Measurements from ENCODE around the gene USP48.

The USP48 gene

DNA sequence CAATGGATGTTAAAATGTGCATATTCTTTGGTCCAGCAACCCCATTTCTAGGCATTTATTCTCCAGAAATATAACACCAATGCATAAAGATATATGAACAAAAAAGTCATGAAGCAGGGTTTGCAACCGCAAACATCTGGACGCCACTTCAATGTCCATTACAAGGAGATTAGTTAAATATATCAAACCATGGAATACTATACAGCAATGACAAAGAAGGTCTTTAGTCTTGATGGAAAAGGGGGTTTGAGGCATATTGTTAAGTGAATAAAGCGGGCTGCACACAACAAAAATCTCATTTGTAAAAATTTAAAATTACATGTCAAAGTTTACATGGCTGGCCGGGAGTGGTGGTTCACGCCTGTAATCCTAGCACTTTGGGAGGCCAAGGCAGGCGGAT is 145.4 kb downstream of the USP48 start:
- H3K4me1 ChIP-seq (ENCODE audit: low read length), result no peaks in the 10 kb centered on the region
- H3K4me2 ChIP-seq (ENCODE audit: low read depth, low read length), result no peak overlapping the region

GRCh38 chr1:21636029-21636428 is 146.9 kb downstream of the USP48 start:
- Histone ChIP-seq H3K9me2 (replicated peaks; ENCODE audit: insufficient read depth, low read length) (no peaks in the 10 kb centered on the region), H3K27me3 (replicated peaks; ENCODE audit: insufficient read depth, low read length) (peaks cover 83% of the 10 kb centered on the region), H4K20me1 (ENCODE audit: insufficient read depth, low read length) (no peaks in the 10 kb centered on the region), H3K79me2 (ENCODE audit: low read length) (no peaks in the 10 kb centered on the region), H3K4me3 (ENCODE audit: low read length) (no peak overlapping the region), H3K36me3 (replicated peaks; ENCODE audit: insufficient read depth, low read length) (no peaks in the 10 kb centered on the region), H3K27ac (ENCODE audit: low read length) (no peak overlapping the region), H3K4me1 (ENCODE audit: low read length) (no peaks in the 10 kb centered on the region), H3K9ac (ENCODE audit: low read length) (no peak overlapping the region), H3K4me2 (ENCODE audit: low read depth, low read length) (no peak overlapping the region), H2AFZ (ENCODE audit: low read length) (no peak overlapping the region), H3F3A (ENCODE audit: insufficient read depth, low read length) (no peaks in the 10 kb centered on the region), H3K9me3 (replicated peaks; ENCODE audit: insufficient read depth, low read length) (no peaks in the 10 kb centered on the region)
- no peak for TF ChIP-seq EZH2phosphoT487 (IDR thresholded peaks at IDR 0.05; ENCODE audit: low read length)
- TF ChIP-seq, protein P1, sequence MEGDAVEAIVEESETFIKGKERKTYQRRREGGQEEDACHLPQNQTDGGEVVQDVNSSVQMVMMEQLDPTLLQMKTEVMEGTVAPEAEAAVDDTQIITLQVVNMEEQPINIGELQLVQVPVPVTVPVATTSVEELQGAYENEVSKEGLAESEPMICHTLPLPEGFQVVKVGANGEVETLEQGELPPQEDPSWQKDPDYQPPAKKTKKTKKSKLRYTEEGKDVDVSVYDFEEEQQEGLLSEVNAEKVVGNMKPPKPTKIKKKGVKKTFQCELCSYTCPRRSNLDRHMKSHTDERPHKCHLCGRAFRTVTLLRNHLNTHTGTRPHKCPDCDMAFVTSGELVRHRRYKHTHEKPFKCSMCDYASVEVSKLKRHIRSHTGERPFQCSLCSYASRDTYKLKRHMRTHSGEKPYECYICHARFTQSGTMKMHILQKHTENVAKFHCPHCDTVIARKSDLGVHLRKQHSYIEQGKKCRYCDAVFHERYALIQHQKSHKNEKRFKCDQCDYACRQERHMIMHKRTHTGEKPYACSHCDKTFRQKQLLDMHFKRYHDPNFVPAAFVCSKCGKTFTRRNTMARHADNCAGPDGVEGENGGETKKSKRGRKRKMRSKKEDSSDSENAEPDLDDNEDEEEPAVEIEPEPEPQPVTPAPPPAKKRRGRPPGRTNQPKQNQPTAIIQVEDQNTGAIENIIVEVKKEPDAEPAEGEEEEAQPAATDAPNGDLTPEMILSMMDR (IDR thresholded peaks at IDR 0.05; ENCODE audit: low read length), result no peak
- DNase-seq, result no peak

More for the DNA sequence above, 145.4 kb downstream of the USP48 start:
- TF ChIP-seq EZH2phosphoT487 (IDR thresholded peaks at IDR 0.05; ENCODE audit: low read length) (no peak), EZH2 (optimal IDR thresholded peaks at IDR 0.05; ENCODE audit: low read depth, low read length) (no peak)
- TF ChIP-seq, protein P1 (IDR thresholded peaks at IDR 0.05; ENCODE audit: low read length), result no peak
- Histone ChIP-seq H3K79me2 (ENCODE audit: low read length) (no peaks in the 10 kb centered on the region), H3K9me2 (replicated peaks; ENCODE audit: insufficient read depth, low read length) (no peaks in the 10 kb centered on the region), H3K9ac (ENCODE audit: low read length) (no peak overlapping the region), H3K27me3 (replicated peaks; ENCODE audit: insufficient read depth, low read length) (peaks cover 83% of the 10 kb centered on the region), H3F3A (ENCODE audit: insufficient read depth, low read length) (no peaks in the 10 kb centered on the region), H2AFZ (ENCODE audit: low read length) (no peak overlapping the region), H3K27ac (ENCODE audit: low read length) (no peak overlapping the region), H3K36me3 (replicated peaks; ENCODE audit: insufficient read depth, low read length) (no peaks in the 10 kb centered on the region), H3K9me3 (replicated peaks; ENCODE audit: insufficient read depth, low read length) (no peaks in the 10 kb centered on the region), H3K4me3 (ENCODE audit: low read length) (no peak overlapping the region), H4K20me1 (ENCODE audit: insufficient read depth, low read length) (no peaks in the 10 kb centered on the region)
- DNase-seq, result no peak

DNA sequence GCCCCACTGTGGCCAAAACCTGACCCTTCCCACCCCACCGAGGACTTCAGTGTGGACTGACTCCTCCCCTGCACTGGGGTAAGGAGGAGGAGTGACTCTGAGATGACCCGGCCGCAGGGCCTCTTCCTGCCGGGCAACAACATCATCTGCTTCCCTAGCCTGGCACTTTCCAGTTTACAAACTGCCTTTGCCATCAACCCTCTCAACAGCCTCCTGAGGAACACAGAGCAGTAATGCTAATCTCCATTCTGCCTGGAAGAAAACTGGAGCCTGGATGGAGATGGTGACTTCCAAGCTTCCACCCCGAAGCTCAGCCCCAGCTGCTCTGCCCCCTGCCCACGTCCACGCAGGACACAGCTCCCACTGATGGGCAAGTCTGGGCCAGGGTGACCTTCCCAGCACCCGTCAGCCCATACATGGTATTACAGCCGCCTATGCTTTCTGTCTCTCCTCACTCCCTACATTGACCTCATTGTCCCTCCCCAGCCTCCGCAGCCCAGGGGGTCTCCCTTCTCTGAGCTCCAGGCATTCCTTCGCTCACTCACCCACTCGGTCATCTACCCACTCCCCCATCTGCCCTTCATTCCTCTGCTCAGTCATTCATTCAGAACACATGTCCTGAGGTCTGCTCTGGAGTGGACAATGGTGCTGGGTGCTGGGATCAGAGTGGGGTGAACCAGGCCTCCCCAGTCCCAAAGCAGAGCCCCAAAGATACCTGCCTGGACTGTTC is 148.0 kb downstream of the USP48 start:
- no peak overlapping the region for H3K4me3 ChIP-seq (ENCODE audit: low read length)
- H3F3A ChIP-seq (ENCODE audit: insufficient read depth, low read length), result no peaks in the 10 kb centered on the region
- H3K27me3 ChIP-seq (replicated peaks; ENCODE audit: insufficient read depth, low read length), result peaks cover 86% of the 10 kb centered on the region
- TF ChIP-seq EZH2 (optimal IDR thresholded peaks at IDR 0.05; ENCODE audit: low read depth, low read length) (no peak), EZH2phosphoT487 (IDR thresholded peaks at IDR 0.05; ENCODE audit: low read length) (no peak)
- TF ChIP-seq, protein P1 (IDR thresholded peaks at IDR 0.05; ENCODE audit: low read length), result no peak
- no peaks in the 10 kb centered on the region for H4K20me1 ChIP-seq (ENCODE audit: insufficient read depth, low read length)
- H3K9ac ChIP-seq (ENCODE audit: low read length), result no peak overlapping the region
- H3K79me2 ChIP-seq (ENCODE audit: low read length), result no peaks in the 10 kb centered on the region
- no peaks in the 10 kb centered on the region for H3K9me2 ChIP-seq (replicated peaks; ENCODE audit: insufficient read depth, low read length)
- H3K9me3 ChIP-seq (replicated peaks; ENCODE audit: insufficient read depth, low read length), result no peaks in the 10 kb centered on the region
- H3K36me3 ChIP-seq (replicated peaks; ENCODE audit: insufficient read depth, low read length), result no peaks in the 10 kb centered on the region
- no peaks in the 10 kb centered on the region for H3K4me1 ChIP-seq (ENCODE audit: low read length)
- no peak overlapping the region for H3K27ac ChIP-seq (ENCODE audit: low read length)
- no peak overlapping the region for H2AFZ ChIP-seq (ENCODE audit: low read length)
- DNase-seq, result no peak
- H3K4me2 ChIP-seq (ENCODE audit: low read depth, low read length), result no peak overlapping the region
